Renal cortex interstitium (tissue), 11 donors: ENCODE measurements around the gene RABEPK. TPM values are rescaled to one million over a fixed set of nuclear protein-coding genes. Genes with fewer than 3 reads are reported as not detected.

ENCODE experiments used
- DNase-seq, 11 donors: peaks; one replicate each; pipeline ENCODE4 v3.0.0-alpha.2; 2013; ENCODE audit warnings: low read depth in 9 of 11, low spot score in 4 of 11; ENCODE audit errors: extremely low read depth in 1 of 11
- polyA plus RNA-seq, 3 donors: library from polyadenylated mRNA; unstranded; fragments of 120-200 nt; gene quantifications; one replicate each; pipeline ENCODE4 v1.2.1, GENCODE V29; 2013; ENCODE audit not compliant: insufficient read length in 3 of 3

RABEPK gene
- polyA plus RNA-seq, 3 donors, result 18.9 to 23.0 (median 19.4) TPM

DNA sequence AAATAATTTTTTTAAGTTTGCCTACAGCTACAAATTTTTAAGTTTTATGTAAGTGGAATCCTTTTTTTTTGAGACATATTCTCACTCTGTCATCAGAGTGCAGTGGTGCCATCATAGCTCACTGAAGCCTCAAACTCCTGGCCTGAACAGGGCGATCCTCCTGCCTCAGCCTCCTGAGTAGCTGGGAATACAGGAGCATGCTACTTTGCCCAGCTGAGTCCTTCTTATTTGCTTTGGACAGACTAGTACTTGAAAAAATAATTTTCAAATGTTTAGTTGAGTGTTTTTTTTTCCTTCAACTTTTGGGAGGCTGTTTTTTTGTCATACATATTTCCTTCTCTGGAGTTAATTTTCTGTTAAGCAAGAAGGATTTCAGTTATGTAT is 68.7 kb downstream of the RABEPK start:
- DNase-seq, result no peak

DNA sequence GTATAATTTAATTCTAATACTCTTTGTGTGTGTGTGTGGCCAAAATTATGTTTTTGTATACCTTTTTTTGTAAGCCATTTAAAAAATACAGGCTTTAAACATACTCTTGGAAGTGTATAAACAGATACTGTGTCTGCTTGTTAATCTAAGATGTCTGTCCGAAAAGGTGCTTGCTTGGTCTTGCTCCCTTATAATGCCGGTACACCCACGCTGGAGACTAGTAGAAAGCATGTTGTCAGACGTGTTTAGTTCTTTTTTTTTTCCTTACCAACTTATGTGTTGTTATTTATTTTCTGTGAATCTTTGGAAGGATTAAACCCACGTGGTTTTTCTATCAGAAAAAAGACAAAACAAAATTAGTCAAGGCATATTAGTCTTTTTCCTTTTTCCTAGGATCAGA is 70.7 kb downstream of the RABEPK start:
- DNase-seq, result no peak

DNA sequence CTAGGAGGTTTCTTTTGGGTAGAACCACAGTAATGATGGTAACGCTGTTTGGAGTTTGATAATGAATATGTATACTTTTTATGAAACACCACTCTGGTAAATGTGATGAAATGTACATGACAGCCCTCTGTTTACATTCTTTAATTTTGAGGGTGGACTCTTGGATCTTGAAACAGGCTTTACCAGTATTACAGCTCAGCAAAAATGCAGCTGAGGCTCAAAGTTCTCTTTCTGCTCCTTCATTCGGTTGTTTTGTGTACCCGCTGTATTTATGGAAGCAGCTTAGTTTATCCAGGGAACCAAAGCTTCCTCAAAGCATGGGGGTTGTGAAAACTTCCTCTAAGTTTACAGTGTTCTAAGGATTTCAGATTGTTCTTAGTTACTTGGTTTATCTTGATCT is 72.4 kb downstream of the RABEPK start:
- DNase-seq, result peak in 1 of 11 donors; percentile 21

DNA sequence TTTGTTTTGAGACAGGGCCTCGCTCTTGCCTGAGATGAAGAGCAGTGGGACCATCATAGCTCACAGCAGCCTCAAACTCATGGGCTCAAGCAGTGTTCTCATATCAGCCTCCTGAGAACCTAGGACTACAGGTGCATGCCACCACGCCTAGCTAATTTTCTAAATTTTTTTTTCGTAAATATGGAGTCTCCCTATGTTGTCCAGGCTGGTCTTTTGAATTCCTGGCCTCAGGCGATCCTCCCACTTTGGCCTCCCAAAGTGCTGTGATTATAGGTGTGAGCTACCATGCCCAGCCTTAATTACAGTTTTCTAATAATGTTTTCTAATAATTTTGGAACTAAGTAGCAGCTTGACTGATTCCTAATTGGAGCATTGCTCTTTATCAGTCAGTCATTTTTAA is 76.4 kb downstream of the RABEPK start:
- DNase-seq, result no peak

DNA sequence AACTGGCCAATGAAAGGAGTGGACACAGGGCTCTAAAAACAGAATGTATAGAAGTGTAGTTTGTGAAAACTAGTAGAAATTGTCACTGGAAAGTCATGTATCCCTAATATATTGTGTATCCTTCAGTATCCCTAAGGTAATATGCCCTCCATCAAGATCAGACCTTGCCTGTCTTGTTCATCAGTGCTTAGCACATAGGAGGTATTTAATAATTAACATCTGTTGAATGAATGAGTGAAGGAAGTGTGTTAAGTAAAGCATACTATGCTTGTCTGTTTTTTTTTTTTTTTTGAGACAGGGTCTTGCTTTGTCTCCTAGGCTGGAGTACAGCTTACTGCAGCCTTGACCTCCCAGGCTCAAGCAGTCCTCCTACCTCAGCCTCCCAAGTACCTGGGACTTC is 77.1 kb downstream of the RABEPK start:
- no peak for DNase-seq

DNA sequence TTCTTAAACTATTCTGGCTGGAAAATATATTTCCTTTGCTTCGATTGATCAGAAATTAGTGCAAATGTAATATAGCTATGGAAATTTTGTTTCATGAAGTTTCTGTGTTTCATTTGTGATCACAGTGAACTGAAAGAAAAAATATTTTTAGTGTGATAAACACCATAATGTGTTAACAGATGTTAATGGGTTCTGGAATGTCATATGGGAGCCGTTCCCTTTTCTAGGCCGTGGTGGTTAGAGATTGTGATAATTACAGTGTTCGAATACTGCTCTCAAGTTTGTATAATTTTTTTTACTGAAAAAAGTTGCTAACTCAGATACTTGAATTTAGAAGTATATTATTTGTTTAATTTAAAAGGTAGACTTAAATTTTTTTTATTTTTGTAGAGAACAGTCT is 80.6 kb downstream of the RABEPK start:
- no peak for DNase-seq

Other genes starting within 250 kb of the RABEPK start
- 10 to 100 TPM; 11.0 to 13.2 (median 11.7) TPM for gene SCAI, start 57.0 kb upstream of the RABEPK start, polyA plus RNA-seq
- gene PPP6C, start 10.7 kb upstream of the RABEPK start, polyA plus RNA-seq, result 10 to 100 TPM; 53.1 to 64.8 (median 54.4) TPM
- 100 to 1,000 TPM; 415 to 429 (median 420) TPM for gene HSPA5, start 40.8 kb downstream of the RABEPK start, polyA plus RNA-seq
- 10 to 100 TPM; 28.5 to 36.2 (median 31.9) TPM for gene GAPVD1, start 61.3 kb downstream of the RABEPK start, polyA plus RNA-seq